Chondrocyte (in vitro differentiated cells): ENCODE results near the gene CLEC9A. TPM values are rescaled to one million over a fixed set of nuclear protein-coding genes. Genes with fewer than 3 reads are reported as not detected.

Experiments used
- DNase-seq: peaks from one replicate; pipeline ENCODE4 v3.0.0; 2021; ENCODE audit warnings: mixed read lengths, low spot score
- H3K27ac Mint-ChIP-seq: one replicate; pipeline ENCODE4 v1.8.0; 2021; ENCODE audit warnings: mild to moderate bottlenecking, moderate library complexity, mixed read lengths; ENCODE audit not compliant: unreplicated experiment
- H3K27me3 Mint-ChIP-seq: 2 replicates; pipeline ENCODE4 v1.8.0; 2021; ENCODE audit warnings: low read depth, mixed read lengths
- H3K36me3 Mint-ChIP-seq: 2 replicates; pipeline ENCODE4 v1.8.0; 2021; ENCODE audit warnings: low read depth, mixed read lengths
- H3K4me1 Mint-ChIP-seq: 2 replicates; pipeline ENCODE4 v1.8.0; 2021; ENCODE audit warnings: low read depth, mild to moderate bottlenecking, mixed read lengths
- H3K4me3 Mint-ChIP-seq: one replicate; pipeline ENCODE4 v1.8.0; 2021; ENCODE audit warnings: mild to moderate bottlenecking, moderate library complexity, mixed read lengths; ENCODE audit not compliant: unreplicated experiment
- H3K9me3 Mint-ChIP-seq: 2 replicates; pipeline ENCODE4 v1.8.0; 2021; ENCODE audit warnings: low read depth, mixed read lengths
- total RNA-seq: library from RNA; stranded (reverse); gene quantifications from 3 replicates; pipeline ENCODE4 v1.2.1, GENCODE V29; 2021
- TF ChIP-seq, protein P1 (sequence below): fragments of 200-600 bp; sonication (generic); IDR thresholded peaks from 2 replicates; pipeline ENCODE4 v1.5.0; 2021; ENCODE audit warnings: antibody characterized with exemption, mild to moderate bottlenecking, moderate library complexity

Gene CLEC9A
- total RNA-seq, 1 donor from 2014 or later = not detected

DNA sequence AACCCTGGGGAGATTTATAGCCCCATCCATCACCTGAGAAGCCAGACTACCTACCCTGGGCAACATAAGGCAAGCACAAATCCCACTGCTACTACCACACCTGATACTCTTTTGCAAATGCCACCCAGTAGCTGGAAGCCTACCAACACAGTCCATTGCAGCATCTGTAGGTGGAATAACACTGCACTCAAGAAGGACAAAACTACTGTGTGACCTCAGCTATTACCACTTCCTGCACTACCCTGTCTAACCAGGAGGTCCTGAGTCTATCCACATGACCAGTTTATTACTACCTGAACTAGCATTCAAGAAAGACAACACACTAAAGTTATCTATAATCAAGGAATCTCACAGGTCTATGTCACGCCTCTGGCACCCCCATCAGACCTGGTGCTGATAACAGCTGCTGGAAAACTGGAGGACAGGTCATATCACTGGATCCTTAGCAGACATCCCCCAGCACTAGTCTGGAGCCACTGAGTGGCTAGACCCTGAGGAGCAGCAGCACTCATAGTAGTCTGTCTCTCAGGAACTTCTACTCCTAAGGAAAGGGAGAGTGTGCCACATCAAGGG lies 71.3 kb downstream of the CLEC9A start:
- H3K27me3 Mint-ChIP-seq = peaks cover 2% of the 10 kb centered on the region
- DNase-seq = no peak
- H3K9me3 Mint-ChIP-seq = peaks cover 7% of the 10 kb centered on the region
- H3K27ac Mint-ChIP-seq = peak overlapping the region; percentile 30
- peaks cover 4% of the 10 kb centered on the region for H3K36me3 Mint-ChIP-seq
- H3K4me3 Mint-ChIP-seq = no peak overlapping the region
- H3K4me1 Mint-ChIP-seq = peaks cover 22% of the 10 kb centered on the region
- TF ChIP-seq, protein P1, sequence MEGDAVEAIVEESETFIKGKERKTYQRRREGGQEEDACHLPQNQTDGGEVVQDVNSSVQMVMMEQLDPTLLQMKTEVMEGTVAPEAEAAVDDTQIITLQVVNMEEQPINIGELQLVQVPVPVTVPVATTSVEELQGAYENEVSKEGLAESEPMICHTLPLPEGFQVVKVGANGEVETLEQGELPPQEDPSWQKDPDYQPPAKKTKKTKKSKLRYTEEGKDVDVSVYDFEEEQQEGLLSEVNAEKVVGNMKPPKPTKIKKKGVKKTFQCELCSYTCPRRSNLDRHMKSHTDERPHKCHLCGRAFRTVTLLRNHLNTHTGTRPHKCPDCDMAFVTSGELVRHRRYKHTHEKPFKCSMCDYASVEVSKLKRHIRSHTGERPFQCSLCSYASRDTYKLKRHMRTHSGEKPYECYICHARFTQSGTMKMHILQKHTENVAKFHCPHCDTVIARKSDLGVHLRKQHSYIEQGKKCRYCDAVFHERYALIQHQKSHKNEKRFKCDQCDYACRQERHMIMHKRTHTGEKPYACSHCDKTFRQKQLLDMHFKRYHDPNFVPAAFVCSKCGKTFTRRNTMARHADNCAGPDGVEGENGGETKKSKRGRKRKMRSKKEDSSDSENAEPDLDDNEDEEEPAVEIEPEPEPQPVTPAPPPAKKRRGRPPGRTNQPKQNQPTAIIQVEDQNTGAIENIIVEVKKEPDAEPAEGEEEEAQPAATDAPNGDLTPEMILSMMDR = no peak

DNA sequence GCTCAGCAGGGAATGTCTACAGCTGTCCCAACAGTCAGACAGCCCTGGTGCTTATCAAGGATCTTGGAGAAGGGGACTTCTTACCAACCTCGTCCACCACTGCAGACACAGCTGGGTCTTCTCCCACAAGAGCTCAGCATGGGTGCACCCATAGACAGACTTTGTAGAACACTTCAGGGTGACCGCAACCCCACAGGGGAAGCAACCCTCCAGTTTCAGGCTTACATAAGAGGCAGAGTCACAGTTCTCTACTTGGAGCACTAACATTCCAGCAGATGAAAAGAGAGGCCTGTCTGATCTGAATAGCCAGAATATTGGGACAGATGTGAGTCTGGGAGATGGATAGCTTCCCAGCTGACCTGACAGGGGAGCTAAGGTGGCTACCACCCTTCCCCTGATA lies 71.8 kb downstream of the CLEC9A start:
- H3K9me3 Mint-ChIP-seq = peaks cover 11% of the 10 kb centered on the region
- H3K27me3 Mint-ChIP-seq = peaks cover 2% of the 10 kb centered on the region
- TF ChIP-seq, protein P1 = no peak
- H3K4me3 Mint-ChIP-seq = no peak overlapping the region
- H3K27ac Mint-ChIP-seq = no peak overlapping the region
- peaks cover 5% of the 10 kb centered on the region for H3K36me3 Mint-ChIP-seq
- DNase-seq = no peak
- peaks cover 22% of the 10 kb centered on the region for H3K4me1 Mint-ChIP-seq

DNA sequence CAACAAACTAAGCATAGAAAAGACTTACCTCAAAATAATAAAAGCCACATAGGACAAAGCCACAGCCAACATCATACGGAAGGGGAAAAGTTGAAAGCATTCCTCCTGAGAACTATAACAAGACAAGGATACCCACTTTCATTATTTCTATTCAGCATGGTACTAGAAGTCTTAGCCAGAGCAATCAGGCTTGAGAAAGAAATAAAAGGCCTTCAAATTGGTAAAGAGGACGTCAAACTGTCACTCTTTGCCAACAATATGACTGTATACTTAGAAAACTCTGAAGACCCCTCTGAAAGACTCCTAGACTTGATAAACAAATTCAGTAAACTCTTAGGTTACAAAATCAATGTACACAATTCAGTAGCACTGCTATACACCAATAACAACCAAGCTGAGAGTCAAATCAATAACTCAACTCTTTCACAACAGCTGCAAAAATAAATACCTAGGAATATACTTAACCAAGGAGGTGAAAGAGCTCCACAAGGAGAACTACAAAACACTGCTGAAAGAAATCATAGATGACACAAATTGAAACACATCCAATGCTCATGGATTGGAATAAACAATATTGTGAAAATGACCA lies 79.9 kb downstream of the CLEC9A start:
- no peak overlapping the region for H3K4me3 Mint-ChIP-seq
- TF ChIP-seq, protein P1 = no peak
- H3K27me3 Mint-ChIP-seq = peaks cover 2% of the 10 kb centered on the region
- peaks cover 6% of the 10 kb centered on the region for H3K4me1 Mint-ChIP-seq
- no peak for DNase-seq
- H3K9me3 Mint-ChIP-seq = peaks cover 12% of the 10 kb centered on the region
- peaks cover 1% of the 10 kb centered on the region for H3K36me3 Mint-ChIP-seq
- H3K27ac Mint-ChIP-seq = no peak overlapping the region

DNA sequence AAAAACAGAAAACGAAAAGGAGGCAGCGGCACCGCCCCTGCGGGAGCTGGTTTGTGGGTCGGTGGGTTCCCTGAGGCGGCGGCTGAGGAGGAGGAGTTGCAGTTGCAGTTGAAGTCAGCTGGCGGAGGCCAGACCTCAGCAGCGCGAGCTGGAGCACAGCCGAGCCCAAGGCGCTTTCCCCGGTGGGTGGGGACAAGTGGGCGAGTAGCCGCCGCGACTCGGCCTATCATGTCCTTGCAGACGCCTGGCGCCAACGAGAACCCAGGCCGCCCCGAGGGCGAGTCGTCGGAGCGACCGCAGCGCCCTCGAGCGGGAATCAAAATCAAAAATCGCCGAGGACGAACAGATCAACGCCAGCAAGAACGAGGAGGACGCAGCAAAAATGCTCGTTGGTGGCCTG lies 81.0 kb downstream of the CLEC9A start:
- Mint-ChIP-seq H3K9me3 (peaks cover 12% of the 10 kb centered on the region), H3K4me1 (peaks cover 6% of the 10 kb centered on the region)

DNA sequence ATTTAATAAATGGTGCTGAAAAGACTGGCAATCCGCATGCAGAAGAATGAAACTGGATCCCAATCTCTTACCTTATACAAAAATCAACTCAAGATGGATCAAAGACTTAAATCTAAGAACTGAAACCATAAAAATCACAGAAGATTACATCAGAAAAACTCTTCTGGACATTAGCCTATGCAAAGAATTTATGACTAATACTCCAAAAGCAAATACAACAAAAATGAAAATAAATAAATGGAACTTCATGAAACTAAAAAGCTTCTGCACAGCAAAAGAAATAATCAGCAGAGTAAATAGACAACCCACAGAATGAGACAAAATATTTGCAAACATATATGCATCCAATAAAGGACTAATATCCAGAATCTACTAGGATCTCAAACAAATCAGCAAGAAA lies 82.6 kb downstream of the CLEC9A start:
- DNase-seq = no peak
- H3K9me3 Mint-ChIP-seq = peaks cover 7% of the 10 kb centered on the region
- TF ChIP-seq, protein P1 = no peak

More for the DNA sequence above, 81.0 kb downstream of the CLEC9A start:
- Mint-ChIP-seq H3K27me3 (no peaks in the 10 kb centered on the region), H3K27ac (no peak overlapping the region), H3K36me3 (peaks cover 1% of the 10 kb centered on the region), H3K4me3 (no peak overlapping the region)
- no peak for DNase-seq
- TF ChIP-seq, protein P1 = no peak

More for the DNA sequence above, 82.6 kb downstream of the CLEC9A start:
- Mint-ChIP-seq H3K27ac (peak overlapping the region; percentile 66), H3K27me3 (no peaks in the 10 kb centered on the region), H3K4me1 (peaks cover 6% of the 10 kb centered on the region), H3K36me3 (no peaks in the 10 kb centered on the region), H3K4me3 (no peak overlapping the region)
